DMS114 treated with DMSO at 0.1 percent for 48 hours (cell line): ENCODE measurements around the gene LRIT2.
A peak's percentile ranks its signal among the peaks of the same experiment; 100 is the strongest.

ENCODE experiments used
- DNase-seq: peaks from one replicate; lab custom pipeline; 2025; ENCODE audit not compliant: unreplicated experiment; lab: John Stamatoyannopoulos, UW

Gene LRIT2

GRCh38 chr10:84205853-84206525, 19.4 kb downstream of the LRIT2 start:
- DNase-seq: no peak

- DNase-seq: peak; percentile 5
Measured at GRCh38 chr10:84205049-84205852, 20.1 kb downstream of the LRIT2 start.

GRCh38 chr10:84204610-84205009, 20.7 kb downstream of the LRIT2 start:
- no peak for DNase-seq

- DNase-seq: no peak
Measured at GRCh38 chr10:84204122-84204521, 21.2 kb downstream of the LRIT2 start.

- no peak for DNase-seq
Measured at GRCh38 chr10:84202349-84202748, 23.0 kb downstream of the LRIT2 start.

GRCh38 chr10:84201682-84202081, 23.7 kb downstream of the LRIT2 start:
- no peak for DNase-seq

- DNase-seq: no peak
Measured at GRCh38 chr10:84201244-84201606, 24.1 kb downstream of the LRIT2 start.

- no peak for DNase-seq
Measured at GRCh38 chr10:84200537-84201243, 24.7 kb downstream of the LRIT2 start.

GRCh38 chr10:84198206-84198915, 27.0 kb downstream of the LRIT2 start:
- no peak for DNase-seq

- no peak for DNase-seq
Measured at GRCh38 chr10:84197643-84198042, 27.7 kb downstream of the LRIT2 start.

GRCh38 chr10:84196941-84197340, 28.4 kb downstream of the LRIT2 start:
- DNase-seq: no peak

- no peak for DNase-seq
Measured at GRCh38 chr10:84196083-84196482, 29.3 kb downstream of the LRIT2 start.

GRCh38 chr10:84195044-84195830, 30.1 kb downstream of the LRIT2 start:
- DNase-seq: no peak

- peak; percentile 16 for DNase-seq
Measured at GRCh38 chr10:84194424-84195043, 30.8 kb downstream of the LRIT2 start, which contains the start of gene CDHR1. TSS of gene CDHR1 (plus strand) at chr10:84194537. CDS start at chr10:84194761, 224 bp downstream.

GRCh38 chr10:84193846-84194423, 31.4 kb downstream of the LRIT2 start:
- DNase-seq: no peak

- DNase-seq: no peak
Measured at GRCh38 chr10:84193327-84193726, 32.0 kb downstream of the LRIT2 start.

GRCh38 chr10:84191106-84191505, 34.2 kb downstream of the LRIT2 start:
- DNase-seq: no peak

GRCh38 chr10:84190621-84191020, 34.7 kb downstream of the LRIT2 start:
- no peak for DNase-seq

GRCh38 chr10:84188815-84189214, 36.5 kb downstream of the LRIT2 start:
- no peak for DNase-seq
